HUES6 (cell line): ENCODE results near the gene MLYCD.

Experiments used
- H3K27ac ChIP-seq: 2 replicates; pipeline ENCODE4 v1.7.0; 2013; ENCODE audit warnings: low read depth, mild to moderate bottlenecking, low read length, inconsistent platforms
- H3K27me3 ChIP-seq: 2 replicates; pipeline ENCODE4 v1.6.1; 2013; ENCODE audit warnings: low read length; ENCODE audit not compliant: control insufficient read depth, insufficient read depth
- H3K36me3 ChIP-seq: 2 replicates; pipeline ENCODE4 v1.6.1; 2013; ENCODE audit warnings: low read length; ENCODE audit not compliant: control insufficient read depth, insufficient read depth
- H3K4me1 ChIP-seq: 2 replicates; pipeline ENCODE4 v1.6.1; 2013; ENCODE audit warnings: low read length; ENCODE audit not compliant: control insufficient read depth, insufficient read depth
- H3K4me3 ChIP-seq: 2 replicates; pipeline ENCODE4 v1.5.1; 2013; ENCODE audit warnings: low read depth, low read length
- H3K9ac ChIP-seq: one replicate; pipeline ENCODE4 v1.6.1; 2013; ENCODE audit warnings: mild to moderate bottlenecking, low read length
- H3K9me3 ChIP-seq: 2 replicates; pipeline ENCODE4 v1.6.1; 2013; ENCODE audit warnings: low read depth, low read length; ENCODE audit not compliant: control insufficient read depth, insufficient read depth

MLYCD gene

DNA sequence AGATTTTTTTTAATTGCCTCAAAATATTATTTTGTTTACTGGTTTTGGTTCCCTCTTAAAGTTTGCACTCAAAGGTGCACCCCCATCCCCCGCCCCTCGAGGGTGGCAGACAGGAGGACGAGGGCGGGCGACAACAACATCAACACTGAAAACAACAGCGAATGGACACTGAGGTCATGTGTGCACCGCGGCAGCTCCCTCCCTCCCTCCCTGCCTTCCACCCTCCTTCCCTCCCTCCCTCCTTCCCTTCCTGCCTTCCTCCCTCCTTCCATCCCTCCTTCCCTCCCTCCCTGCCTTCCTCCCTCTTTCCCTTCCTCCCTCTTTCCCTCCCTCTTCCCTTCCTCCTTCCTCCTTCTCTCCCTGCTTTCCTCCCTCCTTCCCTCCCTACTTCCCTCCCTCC is 52.6 kb downstream of the MLYCD start:
- peaks cover 3% of the 10 kb centered on the region; the same call in 1 of the 2 replicates for H3K9me3 ChIP-seq
- H3K4me3 ChIP-seq = no peak overlapping the region
- H3K4me1 ChIP-seq = peaks cover 11% of the 10 kb centered on the region; the same call in 1 of the 2 replicates
- H3K27ac ChIP-seq = no peak overlapping the region
- H3K36me3 ChIP-seq = no peaks in the 10 kb centered on the region
- H3K27me3 ChIP-seq = peaks cover 5% of the 10 kb centered on the region; the same call in 1 of the 2 replicates
- no peak overlapping the region for H3K9ac ChIP-seq

DNA sequence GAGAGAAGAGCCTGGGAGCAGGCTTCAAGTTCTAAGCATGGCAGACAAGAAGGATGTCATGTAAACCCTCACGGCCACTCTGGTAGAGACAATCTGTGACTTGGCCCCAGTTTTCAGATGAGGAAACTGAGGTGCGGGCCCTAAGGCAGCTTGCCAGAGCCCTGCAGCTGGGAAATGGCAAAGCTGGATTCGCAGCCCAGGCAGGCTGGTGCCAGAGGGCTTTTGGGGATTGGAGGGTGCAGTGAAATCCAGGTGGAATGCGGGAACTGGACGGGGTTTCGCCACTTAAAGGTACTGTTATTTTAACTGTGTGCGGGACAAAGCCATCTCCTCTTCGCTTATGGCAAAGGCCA is 53.6 kb downstream of the MLYCD start:
- peak overlapping the region; percentile 59; the same call in 1 of the 2 replicates for H3K4me3 ChIP-seq
- H3K4me1 ChIP-seq = peaks cover 11% of the 10 kb centered on the region; the same call in 1 of the 2 replicates
- no peak overlapping the region for H3K27ac ChIP-seq
- peaks cover 3% of the 10 kb centered on the region; the same call in 1 of the 2 replicates for H3K9me3 ChIP-seq
- H3K36me3 ChIP-seq = no peaks in the 10 kb centered on the region
- peaks cover 5% of the 10 kb centered on the region; the same call in 1 of the 2 replicates for H3K27me3 ChIP-seq
- no peak overlapping the region for H3K9ac ChIP-seq

DNA sequence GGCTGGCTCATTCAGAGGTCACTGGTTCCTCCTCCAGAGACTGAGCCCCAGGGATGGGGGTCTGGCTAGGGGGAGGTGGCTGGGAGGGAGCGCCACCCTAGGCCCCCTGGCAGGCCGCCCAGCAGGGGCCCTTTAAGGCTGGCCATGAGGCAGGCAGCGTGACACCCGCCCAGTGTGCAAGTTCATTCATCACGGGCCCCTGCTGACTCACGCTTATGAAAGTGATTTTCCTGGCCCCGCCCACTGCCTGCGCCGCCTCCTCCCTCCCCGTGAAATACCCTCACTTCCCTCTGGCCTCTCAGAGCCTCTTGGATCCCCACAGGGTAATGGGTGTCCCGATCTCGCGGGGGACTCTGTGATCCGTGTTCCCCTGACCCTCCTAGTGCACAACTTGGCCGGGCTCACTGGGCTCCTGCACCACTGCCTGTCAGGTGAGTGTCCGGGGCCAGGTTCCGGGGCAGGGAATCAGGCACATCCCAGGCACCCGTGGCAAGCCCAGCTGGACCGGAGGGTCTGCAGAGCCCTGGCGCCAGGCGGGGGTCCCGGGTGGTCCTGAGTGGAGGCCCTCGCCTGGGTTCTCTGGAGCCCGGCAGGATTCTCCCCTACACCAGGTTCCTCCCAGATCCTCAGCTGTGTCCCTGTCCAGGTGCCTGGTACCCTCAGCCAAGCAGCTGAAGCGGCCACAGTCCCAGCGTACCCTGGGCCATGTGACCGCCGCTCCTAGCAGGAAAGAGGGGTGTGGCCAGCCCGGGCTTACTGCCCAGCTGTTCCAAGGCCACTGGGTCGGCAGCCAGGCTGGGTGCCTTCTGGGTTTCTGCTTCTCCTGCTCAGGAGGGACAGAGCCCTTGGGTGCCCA is 54.3 kb downstream of the MLYCD start, which contains the start of gene OSGIN1:
TSS of gene OSGIN1 (plus strand) at position 301 of the 856 bp plus-strand sequence. CDS start 4,432 bp downstream, outside the sequence.
- H3K27ac ChIP-seq = no peak within 1 kb of the TSS
- peaks cover 11% of the 10 kb centered on the region; the same call in 1 of the 2 replicates for H3K4me1 ChIP-seq
- no peaks in the 10 kb centered on the region for H3K36me3 ChIP-seq
- H3K9ac ChIP-seq = peak within 1 kb of the TSS; percentile 39
- peaks cover 5% of the 10 kb centered on the region; the same call in 1 of the 2 replicates for H3K27me3 ChIP-seq
- H3K9me3 ChIP-seq = peaks cover 3% of the 10 kb centered on the region; the same call in 1 of the 2 replicates
- peak within 1 kb of the TSS; percentile 59 for H3K4me3 ChIP-seq

DNA sequence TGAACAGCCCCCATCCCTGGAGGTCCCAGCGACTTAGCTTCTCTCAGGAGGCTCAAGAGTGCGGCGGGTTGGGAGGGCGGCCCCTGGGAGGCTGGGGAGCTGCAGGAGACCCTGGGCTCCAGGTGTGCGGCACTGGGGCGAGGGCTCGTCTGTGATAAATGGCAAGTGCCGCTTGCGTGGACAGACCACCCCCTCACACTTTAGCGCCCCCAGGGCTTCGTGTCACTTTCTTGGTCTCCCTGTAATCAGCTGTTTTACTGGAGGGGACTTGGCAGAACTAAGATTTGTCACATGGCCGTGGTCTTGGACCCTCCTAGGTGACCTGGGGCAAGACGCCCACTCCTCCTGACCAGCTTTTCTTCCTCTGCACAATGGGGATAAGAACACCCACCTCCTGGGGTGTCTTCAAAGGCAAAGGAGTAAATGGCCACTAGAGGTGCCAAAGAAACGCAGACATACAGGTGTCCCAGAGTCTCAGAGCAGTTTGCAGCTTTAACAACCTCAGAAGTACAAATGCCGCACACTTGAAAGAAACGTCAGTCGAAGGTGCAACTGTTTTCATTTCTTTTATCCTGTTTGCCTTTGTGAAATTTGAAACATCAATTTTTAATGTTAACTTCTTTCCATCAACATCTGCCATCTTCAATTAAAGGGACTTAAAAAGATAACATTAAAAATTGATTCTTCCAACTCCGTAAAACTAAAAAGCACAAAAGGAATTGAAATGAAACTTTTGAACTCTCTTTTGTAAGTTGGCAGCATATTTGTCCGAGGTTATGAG is 55.1 kb downstream of the MLYCD start:
- H3K9me3 ChIP-seq = peaks cover 3% of the 10 kb centered on the region; the same call in 1 of the 2 replicates
- H3K4me3 ChIP-seq = peak overlapping the region; percentile 59
- H3K9ac ChIP-seq = no peak overlapping the region
- no peaks in the 10 kb centered on the region for H3K36me3 ChIP-seq
- no peak overlapping the region for H3K27ac ChIP-seq
- peaks cover 11% of the 10 kb centered on the region; the same call in 1 of the 2 replicates for H3K4me1 ChIP-seq
- peaks cover 5% of the 10 kb centered on the region; the same call in 1 of the 2 replicates for H3K27me3 ChIP-seq

DNA sequence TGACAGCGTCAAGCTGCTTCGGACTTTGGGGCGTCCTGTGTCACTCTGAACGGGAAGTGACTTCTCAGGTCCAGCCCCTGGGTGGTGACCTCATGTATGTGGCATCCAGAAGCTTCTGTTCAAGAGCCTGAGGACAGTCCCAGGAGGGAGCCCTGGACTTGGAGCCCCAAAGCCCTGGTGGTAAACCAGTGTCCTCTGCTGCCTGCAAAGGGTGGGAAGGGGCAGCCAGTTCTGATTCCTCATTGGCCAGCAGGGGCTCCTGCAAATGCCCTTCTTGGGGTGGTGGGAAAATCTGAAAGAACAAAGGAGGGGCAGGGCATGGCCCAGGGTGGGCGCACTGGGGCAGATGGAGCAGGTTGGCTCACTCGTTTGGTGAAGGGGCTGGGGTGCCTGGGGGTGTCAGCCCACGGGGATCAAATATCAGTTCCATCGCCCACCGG is 55.7 kb downstream of the MLYCD start:
- Histone ChIP-seq H3K27me3 (peaks cover 5% of the 10 kb centered on the region; the same call in 1 of the 2 replicates), H3K36me3 (no peaks in the 10 kb centered on the region; the same call in 1 of the 2 replicates), H3K27ac (no peak overlapping the region), H3K9ac (no peak overlapping the region), H3K9me3 (peaks cover 3% of the 10 kb centered on the region; the same call in 1 of the 2 replicates), H3K4me3 (no peak overlapping the region; the same call in 1 of the 2 replicates), H3K4me1 (peaks cover 11% of the 10 kb centered on the region; the same call in 1 of the 2 replicates)

DNA sequence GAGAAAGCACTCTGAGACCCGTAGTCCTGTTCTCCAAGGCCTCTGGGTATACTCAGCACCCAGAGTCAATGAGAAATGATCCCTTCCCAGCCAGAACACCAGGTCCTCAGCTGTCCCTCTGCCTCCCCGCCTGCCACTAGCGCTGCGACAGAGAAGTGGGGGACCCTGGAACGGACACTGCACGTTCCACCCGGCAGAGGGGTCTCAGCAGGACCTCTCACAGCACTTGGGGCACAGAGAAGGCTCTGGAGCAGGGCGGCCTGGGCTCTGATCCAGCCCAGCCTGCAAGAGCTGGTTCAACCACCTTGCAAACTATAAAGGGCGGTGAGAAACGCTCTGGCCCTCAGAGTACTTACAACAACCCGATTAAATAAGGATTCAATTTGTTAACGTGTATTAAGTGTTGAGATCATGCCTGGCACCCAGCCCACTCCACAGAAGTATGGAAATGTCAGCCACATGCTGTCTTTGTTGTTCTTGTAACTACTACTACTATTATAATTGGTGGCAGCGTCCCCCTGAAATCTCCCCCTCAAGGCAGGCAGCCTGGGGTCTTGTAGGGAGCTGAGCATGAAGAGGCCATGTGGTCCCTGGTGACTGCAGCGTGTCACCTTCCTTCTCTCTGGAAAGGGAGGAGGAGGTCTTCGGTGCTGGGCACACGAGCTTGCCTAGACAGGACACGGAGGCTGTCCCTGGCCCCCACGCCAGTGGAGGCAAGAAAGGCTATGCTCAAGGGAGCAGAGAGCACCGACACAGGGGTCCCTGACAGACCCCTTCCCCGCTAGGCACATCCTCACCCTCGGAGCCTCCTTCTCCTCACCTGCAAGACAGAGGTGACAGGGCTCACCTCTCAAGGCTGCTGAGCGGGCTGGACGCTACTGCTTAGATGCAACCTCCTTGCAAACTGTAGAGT is 56.6 kb downstream of the MLYCD start:
- Histone ChIP-seq H3K36me3 (no peaks in the 10 kb centered on the region; the same call in 1 of the 2 replicates), H3K4me1 (peaks cover 11% of the 10 kb centered on the region; the same call in 1 of the 2 replicates), H3K4me3 (no peak overlapping the region), H3K9me3 (peaks cover under 1% of the 10 kb centered on the region; the same call in 1 of the 2 replicates), H3K27ac (no peak overlapping the region), H3K9ac (no peak overlapping the region), H3K27me3 (peaks cover 5% of the 10 kb centered on the region; the same call in 1 of the 2 replicates)

DNA sequence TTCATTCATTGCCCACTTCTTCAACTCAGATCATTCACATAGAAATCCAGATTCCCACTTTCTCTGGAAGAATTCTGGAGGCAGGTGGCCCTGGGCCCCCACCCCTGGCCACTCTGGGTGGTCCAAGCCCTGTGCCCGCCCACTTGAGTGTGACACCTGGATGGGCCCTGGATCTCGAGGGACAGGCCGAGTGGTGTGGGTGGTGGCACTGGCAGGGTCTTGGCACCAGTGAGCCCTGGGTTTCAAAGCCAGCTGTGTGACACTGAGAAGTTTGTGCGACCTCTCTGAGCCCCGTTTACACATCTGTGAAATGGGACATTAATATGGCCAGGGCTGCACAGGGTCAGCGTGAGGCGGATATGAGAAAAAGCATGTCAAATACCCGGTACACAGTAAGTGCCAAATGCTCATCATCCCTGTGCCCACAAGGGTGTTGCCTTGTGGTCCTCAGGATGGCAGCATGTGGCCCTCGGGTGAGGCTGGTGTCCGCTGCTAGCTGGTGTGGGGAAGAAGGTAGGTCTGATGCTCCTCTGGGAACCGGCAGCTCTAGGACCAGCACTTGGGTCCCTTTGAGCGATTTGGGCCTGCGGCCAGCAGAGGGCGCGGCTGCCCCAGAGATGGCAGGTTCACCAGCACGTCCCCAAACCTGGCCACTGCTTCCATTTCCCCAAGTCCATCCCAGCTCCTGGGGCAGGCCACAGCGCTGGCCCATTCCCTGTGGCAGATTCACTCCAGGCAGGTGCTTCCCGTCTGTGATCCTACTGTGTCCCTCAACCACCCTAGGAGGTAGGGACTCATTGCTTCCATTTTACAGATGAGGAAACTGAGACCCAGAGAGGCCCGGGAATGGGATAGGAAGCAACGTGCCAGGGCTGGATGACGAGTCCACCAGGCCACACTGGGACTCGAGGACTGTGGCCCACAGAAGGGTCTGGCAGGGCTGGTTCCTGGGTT is 57.7 kb downstream of the MLYCD start:
- H3K9me3 ChIP-seq = no peaks in the 10 kb centered on the region
- peaks cover 11% of the 10 kb centered on the region for H3K4me1 ChIP-seq
- no peak overlapping the region for H3K27ac ChIP-seq
- no peaks in the 10 kb centered on the region; the same call in 1 of the 2 replicates for H3K36me3 ChIP-seq
- H3K9ac ChIP-seq = no peak overlapping the region
- peaks cover 5% of the 10 kb centered on the region; the same call in 1 of the 2 replicates for H3K27me3 ChIP-seq
- H3K4me3 ChIP-seq = no peak overlapping the region

DNA sequence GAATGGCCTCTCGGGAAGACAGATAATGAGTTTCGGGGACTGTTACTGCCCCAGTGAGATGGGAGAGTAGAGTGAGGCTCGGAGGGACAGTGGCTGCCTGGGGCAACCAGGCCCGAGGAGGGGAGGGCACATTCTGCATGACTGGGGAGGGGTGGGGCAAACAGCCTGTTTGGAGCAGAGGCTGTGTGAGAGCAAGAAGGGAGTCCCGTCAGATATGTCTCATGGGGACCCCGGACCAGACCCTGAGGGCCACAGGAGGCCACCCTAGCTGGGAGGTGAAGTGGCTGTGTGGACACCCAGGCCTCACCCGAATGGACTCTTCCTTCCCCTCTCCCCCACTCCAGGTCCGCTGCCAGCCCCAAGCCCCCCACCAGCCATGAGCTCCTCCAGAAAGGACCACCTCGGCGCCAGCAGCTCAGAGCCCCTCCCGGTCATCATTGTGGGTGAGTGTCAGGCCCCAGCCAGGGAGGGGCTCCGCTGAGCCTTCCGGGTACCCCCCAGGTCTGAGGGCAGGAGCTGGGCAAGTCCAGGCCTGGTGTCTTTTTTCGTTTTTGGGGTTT is 58.5 kb downstream of the MLYCD start:
- Histone ChIP-seq H3K36me3 (no peaks in the 10 kb centered on the region; the same call in 1 of the 2 replicates), H3K27ac (no peak overlapping the region), H3K4me1 (peaks cover 11% of the 10 kb centered on the region), H3K4me3 (no peak overlapping the region), H3K27me3 (peaks cover 5% of the 10 kb centered on the region; the same call in 1 of the 2 replicates), H3K9me3 (no peaks in the 10 kb centered on the region), H3K9ac (no peak overlapping the region)
